Stimulated activated CD4-positive, alpha-beta T cell treated with anti-CD3 and anti-CD28 coated beads, Interleukin-15, amount 100 ng/mL, for 24 hours (primary cell): ENCODE results near the gene EMILIN3.

Source experiments
- DNase-seq: peaks from one replicate; pipeline ENCODE4 v3.0.0-alpha.2; 2020

EMILIN3 gene, protein sequence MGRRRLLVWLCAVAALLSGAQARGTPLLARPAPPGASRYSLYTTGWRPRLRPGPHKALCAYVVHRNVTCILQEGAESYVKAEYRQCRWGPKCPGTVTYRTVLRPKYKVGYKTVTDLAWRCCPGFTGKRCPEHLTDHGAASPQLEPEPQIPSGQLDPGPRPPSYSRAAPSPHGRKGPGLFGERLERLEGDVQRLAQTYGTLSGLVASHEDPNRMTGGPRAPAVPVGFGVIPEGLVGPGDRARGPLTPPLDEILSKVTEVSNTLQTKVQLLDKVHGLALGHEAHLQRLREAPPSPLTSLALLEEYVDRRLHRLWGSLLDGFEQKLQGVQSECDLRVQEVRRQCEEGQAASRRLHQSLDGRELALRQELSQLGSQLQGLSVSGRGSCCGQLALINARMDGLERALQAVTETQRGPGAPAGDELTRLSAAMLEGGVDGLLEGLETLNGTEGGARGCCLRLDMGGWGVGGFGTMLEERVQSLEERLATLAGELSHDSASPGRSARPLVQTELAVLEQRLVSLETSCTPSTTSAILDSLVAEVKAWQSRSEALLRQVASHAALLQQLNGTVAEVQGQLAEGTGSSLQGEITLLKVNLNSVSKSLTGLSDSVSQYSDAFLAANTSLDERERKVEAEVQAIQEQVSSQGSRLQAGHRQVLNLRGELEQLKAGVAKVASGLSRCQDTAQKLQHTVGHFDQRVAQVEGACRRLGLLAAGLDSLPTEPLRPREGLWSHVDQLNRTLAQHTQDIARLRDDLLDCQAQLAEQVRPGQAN

DNA sequence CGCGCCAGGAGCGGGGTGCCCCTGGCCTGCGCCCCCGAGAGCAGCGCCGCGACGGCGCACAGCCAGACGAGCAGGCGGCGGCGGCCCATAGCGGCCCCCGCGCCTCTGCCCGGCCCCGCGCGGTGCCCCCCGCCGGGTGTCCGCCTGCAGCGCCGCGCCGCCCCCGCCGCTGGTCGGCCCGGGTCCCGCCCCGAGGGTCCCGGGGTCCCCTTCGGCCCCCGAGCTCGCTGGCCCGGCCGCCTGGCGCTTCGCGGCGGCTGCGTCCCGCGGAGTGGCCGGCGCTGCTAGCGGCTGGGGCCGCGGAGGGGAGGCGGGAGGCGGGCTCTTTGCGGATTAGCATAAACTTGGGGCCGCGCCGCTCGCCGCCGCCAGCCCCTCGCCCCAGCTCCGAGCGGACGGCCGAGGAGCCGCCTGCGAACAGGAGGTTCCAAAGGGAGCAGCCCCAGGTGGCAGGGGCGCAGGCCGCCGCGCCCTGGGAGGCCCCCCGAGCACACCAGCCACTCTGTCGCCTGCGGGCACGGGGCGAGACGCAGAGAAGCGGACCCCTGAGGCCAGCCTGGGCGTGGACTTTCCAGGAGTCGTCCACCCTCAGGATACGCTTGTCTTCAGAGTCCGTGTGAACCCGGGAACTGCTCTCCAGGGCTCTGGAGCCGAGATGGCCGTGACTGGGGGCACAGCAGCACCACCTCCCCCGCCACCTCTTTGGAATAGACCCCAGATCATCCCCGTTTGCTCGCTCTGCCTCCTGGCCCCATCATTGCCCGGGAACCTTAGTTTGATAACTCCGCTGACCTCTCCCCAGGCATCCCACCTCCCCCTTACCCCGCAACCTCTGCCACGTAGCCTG lies at the start of gene EMILIN3:
EMILIN3 (minus strand) TSS at position 273 of the 847 bp plus-strand sequence; CDS start at position 89, 184 bp downstream.
- DNase-seq: no peak

DNA sequence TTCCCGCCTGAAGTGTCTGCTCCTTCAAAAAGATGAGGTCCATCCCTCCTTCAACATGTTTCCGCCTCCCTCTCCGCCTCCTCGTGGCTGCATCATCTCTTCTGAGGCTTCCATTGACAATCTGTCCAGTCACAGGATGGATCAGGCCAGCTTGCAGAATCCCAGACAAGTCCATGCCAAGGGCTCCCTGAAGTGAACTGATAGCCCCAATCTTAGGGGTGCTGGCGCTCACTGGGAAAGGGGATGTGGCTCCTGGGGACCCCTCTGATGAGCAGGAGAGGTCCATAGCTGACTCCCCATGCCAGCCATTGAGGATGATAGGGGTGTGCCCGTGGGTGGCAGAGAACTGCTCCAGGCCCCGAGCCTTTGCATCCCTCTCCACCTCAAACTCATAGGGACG lies 48.6 kb upstream of the EMILIN3 start:
- no peak for DNase-seq

- no peak for DNase-seq
Measured at GRCh38 chr20:41413169-41413568, 46.6 kb upstream of the EMILIN3 start.

GRCh38 chr20:41412324-41413120 lies 45.9 kb upstream of the EMILIN3 start:
- DNase-seq: no peak

DNA sequence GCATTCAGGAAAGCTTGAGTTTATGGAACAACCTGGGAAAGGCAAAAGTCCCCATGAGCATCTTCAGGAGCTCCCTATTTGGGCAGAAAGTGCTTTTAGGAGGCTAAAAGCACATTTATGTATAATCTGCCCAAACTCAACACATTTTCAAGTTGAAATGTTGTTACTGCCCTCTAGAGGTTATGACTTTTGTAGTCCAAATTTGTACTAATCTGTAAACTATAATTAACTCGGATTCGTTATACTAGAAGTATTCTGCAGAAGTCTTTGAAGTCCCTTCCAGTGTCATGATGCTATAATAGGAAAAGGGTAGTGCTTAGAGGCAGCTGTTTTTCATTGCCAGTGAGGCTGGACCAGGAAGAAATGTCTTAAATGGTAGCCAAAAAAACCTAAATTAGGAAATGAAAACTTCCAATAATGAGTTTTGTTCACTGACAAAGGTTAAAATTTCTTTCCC lies 44.8 kb upstream of the EMILIN3 start:
- no peak for DNase-seq

DNA sequence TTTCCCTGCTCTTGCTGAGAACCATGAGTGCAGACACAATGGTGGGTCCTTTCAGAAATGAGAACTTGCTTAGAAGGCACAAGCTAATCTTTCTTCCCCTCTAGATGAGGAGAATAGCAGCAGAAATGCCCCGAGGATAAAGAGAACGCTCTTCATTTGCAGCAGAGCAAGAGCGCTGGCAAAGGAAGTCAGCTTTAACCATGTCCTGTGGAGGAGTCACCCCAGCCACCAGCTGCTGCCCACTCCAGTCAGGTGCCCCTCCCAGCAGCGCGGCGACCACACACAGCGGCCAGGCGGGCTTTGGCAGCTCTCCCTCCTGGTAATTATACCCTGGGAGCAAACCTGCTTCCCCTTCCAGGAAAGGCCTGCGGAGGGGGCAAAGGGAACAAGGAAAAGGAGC lies 42.4 kb upstream of the EMILIN3 start:
- no peak for DNase-seq

- no peak for DNase-seq
Measured at GRCh38 chr20:41408156-41408794, 41.7 kb upstream of the EMILIN3 start.

DNA sequence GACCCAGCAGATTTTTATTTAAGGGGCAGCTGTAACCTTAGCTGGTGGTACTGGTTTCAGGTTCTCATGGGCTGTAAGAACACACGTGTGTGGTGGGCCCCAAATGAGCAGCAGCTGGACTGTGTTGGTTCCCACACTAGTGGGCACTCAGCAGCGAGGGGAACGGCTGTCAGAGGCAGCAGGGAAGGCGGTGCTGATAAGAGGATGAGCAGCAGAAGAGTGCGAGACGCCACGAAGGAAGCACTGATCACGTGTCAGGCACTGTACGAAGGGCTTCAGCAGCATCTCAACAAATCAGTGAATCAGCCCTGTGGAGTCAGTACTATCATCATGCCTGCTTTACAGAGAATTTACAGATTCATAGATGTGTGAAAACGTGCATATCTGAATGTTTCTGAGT lies 41.0 kb upstream of the EMILIN3 start:
- no peak for DNase-seq

- no peak for DNase-seq
Measured at GRCh38 chr20:41406896-41407444, 40.4 kb upstream of the EMILIN3 start.

GRCh38 chr20:41406353-41406752 lies 39.7 kb upstream of the EMILIN3 start:
- DNase-seq: no peak

- DNase-seq: no peak
Measured at GRCh38 chr20:41405436-41405835, 38.8 kb upstream of the EMILIN3 start.

- DNase-seq: no peak
Measured at GRCh38 chr20:41403604-41404003, 37.0 kb upstream of the EMILIN3 start.

- DNase-seq: no peak
Measured at GRCh38 chr20:41398408-41398807, 31.8 kb upstream of the EMILIN3 start.

DNA sequence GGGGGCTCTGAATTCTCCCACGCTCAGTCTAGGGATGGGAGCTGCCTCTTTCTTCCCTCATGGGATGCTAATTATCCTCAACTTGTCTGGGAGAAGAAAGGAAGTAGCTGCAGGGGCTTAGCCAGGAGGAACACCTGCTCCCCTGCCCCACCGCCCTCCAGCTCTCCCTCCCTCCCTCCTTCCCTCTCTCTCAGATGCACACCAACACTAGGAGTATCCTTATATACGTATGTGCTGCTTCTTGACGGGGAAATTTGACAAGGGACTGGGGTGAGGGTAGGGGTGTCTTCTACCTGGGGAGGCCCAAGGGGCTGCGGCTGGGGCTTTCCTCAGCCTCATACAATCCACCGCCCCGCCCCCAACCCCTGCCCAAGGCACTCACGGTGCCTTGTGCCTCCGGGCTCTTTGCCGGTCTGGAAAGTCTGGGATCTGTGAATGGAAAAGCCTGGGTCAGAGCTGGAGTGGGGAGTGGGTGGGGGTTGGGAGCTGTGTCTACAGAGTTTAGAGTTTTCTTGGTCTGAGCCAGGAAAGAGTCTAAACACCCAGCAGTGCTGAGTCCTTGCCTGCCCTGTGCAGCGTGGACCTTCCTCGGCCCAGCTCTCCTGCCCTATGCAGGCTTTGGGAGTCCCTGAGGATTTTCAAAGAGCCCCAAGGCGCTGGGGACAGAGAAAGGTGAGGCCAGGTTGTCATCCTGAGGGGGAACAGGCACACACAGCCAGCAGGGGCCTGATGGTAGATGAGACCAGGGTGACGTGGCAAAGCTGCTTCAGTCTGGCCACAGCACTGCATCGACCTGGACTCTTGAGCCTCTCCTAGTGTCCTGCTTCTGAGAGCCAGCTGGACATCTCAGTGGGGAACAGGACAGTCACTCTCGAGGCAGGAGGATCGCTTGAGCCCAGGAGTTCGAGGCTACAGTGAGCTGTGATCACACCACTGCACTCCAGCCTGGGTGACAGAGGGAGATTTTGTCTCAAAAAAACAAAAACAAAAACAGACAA lies 29.3 kb upstream of the EMILIN3 start:
- DNase-seq: no peak

DNA sequence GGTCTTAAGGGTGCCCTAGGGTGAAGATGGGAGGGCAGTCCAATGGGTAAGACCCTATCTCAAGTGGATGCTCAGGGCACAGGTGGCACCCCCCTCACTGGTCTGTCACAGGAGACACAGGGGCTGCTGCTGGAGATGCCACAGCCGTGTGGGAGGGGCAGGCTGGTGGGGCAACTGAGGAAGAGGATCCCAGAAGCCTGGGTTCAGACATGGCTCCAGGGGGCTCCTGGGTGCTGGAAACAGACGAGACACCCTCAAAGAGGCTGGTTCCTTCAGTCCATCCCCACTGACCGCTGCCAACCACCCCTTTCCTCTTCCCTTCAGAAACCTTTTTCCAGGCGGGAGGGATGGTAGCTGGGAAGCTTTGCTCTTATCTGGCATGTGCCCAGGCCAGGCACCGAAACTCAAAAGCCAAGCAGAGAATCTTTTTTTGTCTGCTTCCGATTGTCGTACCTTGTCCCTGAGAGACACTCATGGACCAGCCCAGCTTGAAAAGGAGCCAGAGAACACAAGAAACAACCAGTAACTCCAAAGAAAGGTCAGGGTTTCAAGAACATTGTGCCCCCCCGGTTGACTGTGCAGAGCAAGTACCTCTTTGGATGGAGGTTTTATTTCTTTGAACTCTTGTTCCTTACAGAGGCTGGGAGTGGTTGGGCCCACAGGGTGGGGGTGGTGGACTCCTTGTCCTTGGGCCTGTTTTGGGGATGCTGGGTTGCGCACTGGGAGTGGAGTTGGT lies 28.5 kb upstream of the EMILIN3 start:
- DNase-seq: no peak

- no peak for DNase-seq
Measured at GRCh38 chr20:41394081-41394480, 27.5 kb upstream of the EMILIN3 start.

DNA sequence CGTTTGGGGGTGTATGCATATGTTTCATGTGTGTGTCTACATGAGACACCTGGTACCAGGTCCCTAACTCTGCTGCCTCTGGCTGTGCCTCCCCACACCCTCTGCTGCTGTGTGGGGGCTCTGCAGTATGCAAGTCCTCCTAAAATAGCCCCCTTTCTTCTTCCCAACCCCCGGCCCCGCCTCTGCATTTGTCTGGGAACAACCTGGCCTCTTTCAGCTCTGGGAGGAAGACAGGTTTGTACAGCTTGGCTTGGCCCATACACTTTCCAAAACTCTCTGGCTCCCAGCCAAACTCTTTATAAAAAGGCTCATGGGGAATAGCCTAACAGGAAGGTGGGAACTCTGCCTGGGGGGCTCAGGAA lies 27.1 kb upstream of the EMILIN3 start:
- no peak for DNase-seq

GRCh38 chr20:41392871-41393704 lies 26.5 kb upstream of the EMILIN3 start:
- DNase-seq: no peak

GRCh38 chr20:41392295-41392694 lies 25.7 kb upstream of the EMILIN3 start:
- no peak for DNase-seq
